ENCODE results near the gene CDK5RAP2.

The CDK5RAP2 gene

DNA sequence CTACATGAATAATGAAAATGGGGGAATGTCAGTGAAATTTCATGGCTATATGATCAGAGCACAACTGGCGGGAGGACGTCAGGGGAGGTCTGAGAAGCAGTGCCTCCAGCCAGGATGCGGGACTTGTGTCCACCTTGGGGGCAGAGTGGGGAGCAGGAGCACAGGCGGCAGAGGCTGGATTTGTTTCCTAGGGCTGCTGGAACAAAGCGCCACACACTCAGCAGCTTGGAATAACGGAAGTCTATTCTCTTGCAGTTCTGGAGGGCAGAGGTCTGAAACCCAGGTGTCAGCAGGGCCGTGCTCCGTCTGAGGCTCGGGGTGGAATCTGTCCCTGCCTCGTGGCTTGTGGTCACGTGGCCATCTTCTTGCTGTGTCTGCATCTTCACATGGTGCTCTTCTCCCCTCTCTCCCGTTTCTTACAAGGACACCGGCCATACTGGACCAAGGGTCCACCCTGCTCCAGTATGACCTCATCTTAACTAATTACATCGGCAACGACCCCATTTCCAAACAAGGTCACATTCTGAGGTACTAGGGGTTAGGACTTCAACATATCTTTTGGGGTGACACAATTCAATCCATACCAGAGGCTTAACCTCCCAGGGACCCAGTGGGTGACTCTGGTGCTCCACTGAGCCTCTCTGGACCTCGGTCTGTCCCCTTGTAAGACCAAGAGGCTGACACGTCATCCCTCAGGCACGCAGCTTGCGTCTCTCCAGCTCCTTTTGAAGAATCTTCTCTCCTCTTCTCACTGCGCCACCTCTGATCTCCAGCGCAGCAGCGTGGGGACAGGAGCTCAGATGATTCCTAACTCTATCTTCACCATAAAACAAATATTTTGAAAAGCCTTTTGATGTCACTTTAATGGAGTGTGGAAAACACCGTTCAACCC is 202.5 kb downstream of the CDK5RAP2 start:
- DNase-seq: no peak

DNA sequence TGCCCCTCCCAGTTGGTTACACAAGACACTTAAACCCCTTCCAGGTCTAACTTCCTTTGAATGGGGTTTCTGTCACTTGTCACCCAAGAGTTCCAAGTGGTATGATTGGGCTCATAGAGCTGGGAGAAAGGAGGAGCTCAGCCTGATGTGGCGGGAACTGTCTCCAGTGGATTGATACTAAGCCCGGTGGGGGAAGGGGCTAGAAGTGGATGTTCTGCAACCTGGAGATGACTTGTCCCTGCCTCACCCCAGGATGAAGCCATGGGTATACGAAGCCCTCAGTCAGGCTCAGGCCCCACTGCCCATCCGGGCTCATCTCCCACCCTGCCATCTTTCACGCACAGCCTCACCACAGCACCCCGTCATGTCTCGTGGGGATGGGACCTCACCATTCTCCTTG is 203.9 kb downstream of the CDK5RAP2 start:
- no peak for DNase-seq

GRCh38 chr9:120375316-120375715 is 204.7 kb downstream of the CDK5RAP2 start:
- DNase-seq: no peak

DNA sequence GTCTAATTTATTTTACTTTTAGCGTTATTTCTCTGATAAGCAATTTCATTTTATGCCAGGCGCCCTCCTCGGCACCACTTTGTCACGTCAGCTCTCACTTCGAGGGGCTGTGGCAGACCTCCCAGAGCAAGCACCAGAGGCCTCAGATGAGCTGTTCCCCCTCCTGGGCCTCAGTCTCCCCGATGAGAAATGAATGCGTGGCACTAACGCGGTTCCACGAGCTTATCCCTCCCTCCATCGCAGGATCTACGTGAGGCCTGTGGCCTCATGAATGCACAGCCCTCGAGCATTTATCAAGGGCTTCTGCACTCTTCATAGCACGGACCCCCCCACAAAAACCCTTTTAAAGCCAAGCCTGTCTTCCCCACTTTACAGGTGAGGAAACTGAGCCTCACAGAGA is 205.2 kb downstream of the CDK5RAP2 start:
- DNase-seq: no peak

- DNase-seq: no peak
Measured at GRCh38 chr9:120374239-120374638, 205.7 kb downstream of the CDK5RAP2 start.

DNA sequence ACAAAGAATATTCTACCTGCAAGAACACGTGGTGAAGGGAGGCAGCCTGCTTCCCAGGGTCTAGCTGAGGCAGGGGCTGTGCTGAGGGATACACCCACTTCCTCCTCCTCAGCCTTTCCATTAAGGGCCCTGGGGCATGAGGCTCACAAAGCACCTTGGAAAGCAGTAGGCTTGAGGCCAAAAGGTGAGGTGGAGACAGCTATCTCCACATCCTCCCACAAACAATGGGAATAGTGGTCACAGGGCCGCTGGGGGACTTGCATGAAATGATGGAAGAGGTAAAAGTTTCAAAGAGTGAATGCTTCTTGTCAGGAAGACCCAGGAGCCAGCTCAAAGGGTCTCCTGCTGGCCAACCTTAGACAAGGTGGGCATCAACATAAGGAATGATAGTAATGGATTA is 207.9 kb downstream of the CDK5RAP2 start:
- no peak for DNase-seq

DNA sequence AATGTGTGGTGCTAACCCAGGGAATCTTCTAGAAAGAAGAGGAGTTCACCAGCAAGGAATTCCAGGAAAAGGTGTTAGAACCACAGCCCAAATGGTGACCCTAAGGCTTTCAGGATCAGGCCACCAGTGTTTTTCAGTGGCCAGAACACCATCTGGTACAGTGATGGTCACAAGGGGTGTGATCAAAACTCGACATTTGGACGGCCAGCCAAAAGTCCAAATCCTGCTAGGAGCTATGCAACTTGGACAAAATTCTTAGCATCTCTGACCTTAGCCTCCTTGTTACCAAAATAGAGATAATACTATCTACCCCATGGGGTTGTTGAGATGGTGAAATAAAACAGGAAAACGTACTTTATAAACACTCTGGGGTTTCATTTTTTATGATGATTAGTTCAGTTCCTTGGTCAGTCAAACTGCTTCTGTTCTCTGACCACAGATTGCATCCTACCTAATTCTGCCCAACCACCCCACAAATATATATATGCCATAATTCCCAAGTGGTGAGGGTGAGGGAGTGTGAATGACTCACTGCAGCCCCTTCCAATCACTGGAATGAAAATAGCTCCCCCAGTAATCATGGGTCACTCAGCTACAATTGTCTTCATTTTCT is 210.3 kb downstream of the CDK5RAP2 start:
- DNase-seq: no peak

DNA sequence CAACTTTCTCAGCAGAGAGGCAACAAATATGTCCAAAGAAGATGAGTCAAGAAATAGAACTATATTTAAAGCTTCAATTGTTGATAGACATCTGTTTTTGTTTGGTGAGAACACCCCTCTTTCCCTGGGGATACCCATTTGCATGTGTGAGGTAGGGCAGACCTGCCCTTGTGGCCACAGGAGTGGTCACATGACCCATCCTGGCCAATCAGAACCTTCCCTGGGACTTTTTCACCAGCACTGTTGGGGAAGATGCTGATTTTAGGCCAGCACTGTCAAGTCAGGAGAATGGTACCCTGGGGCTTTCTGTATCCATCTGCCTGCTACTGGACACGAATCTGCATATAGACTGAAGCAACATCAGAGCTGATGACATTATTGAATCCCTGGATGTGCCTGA is 211.2 kb downstream of the CDK5RAP2 start:
- no peak for DNase-seq

DNA sequence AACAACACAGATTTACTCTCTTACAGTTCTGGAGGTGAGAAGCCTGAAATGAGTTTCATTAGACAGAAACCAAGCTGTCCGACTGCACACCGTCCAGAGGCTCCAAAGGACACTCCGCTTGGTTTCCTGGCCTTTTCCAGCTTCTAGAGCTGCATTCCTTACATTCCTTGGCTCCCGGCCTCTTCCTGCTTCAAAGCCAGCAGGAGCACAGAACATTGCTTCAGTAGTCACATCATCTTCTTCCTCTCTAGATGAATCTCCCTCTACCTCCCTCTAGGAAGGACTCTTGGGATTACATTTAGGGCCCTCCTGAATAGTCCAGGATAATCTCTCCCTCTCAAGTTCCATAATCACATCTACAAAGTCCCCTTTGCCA is 213.3 kb downstream of the CDK5RAP2 start:
- DNase-seq: no peak

DNA sequence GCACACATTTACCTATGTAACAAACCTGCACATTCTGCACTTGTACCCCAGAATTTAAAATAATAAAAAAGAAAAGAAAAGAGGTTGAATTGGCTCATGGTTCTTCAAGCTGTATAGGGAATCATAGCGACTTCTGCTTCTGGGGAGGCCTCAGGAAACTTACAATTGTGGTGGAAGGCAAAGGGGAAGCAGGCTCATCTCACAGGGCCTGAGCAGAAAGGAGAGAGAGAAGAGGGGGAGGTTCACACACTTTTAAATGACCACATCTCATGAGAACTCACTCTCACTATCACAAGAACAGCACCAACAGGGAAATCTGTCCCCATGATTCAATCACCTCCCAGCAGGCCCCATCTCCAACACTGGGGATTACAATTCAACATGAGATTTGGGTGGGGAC is 214.6 kb downstream of the CDK5RAP2 start:
- no peak for DNase-seq

GRCh38 chr9:120363697-120364096 is 216.3 kb downstream of the CDK5RAP2 start:
- no peak for DNase-seq

DNA sequence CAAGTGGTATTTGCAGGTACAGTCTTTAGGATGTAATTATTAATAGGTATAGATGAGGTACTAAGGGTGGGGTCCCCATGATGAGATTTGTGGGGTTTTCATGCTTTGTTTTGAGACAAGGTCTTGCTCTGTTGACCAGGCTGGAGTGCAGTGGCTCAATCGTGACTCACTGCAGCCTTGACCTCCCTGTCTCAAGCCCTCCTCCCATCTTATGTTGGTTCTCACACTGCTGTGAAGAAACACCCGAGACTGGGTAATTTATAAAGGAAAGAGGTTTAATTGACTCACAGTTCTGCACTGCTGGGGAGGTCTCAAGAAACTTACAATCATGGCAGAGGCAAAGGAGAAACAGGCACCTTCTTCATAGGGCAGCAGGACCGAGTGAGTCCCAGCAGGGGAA is 217.5 kb downstream of the CDK5RAP2 start:
- DNase-seq: no peak

DNA sequence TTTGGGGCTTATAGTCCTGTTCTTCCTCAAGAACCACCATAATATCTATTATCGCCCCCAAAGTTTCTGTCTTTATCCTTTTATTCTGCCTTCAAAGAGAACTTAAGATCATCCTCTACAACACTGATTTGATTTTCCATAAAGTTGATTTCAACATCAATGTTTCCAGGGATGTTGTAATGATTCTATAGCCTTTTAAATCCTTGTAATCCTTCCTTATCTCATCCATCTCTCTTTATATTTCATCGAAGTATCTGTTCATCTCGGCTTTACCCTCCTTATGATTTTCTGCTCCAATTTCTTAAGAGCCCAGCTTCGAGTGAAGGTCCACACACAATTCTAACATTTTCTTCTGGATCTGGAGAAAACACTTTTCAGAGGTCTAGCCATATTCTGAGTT is 218.4 kb downstream of the CDK5RAP2 start:
- no peak for DNase-seq

DNA sequence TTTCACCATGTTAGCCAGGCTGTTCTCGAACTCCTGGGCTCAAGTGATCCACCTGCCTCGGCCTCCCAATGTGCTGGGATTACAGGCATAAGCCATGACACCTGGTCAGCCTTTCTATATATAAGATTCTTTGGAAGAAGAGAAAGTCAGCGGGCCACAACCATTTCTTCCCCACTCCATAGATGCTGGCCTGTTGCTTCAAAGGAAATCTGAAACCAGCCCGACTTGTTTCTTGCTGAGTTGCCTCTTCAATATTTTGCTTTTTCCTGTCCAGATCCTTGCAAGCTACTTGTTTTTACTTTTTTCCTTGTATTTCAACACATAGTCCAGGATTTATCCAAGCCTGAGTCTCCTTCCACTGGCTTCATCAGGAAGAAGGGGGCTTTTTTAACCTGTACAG is 219.5 kb downstream of the CDK5RAP2 start:
- no peak for DNase-seq

- no peak for DNase-seq
Measured at GRCh38 chr9:120360046-120360445, 219.9 kb downstream of the CDK5RAP2 start.

DNA sequence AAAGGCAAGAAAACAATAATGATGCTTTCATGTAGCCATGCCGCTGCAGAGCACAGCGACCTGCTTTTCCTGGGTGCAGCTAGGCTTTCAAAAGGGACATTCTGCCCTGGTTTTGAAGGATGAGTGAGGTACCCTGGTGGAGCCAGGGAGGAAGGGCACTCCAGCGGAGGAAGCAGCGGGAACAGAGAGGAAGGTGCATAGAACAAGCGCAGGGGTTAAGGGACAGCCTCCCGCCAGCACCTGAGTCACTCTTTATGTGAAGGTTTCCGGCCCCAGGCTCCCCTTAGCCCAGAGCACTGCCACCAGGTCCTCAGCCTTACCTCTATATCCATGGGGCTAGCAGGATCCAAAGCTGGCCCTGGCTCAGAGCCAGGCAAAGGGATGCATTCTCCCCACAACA is 221.1 kb downstream of the CDK5RAP2 start:
- DNase-seq: no peak

- no peak for DNase-seq
Measured at GRCh38 chr9:120353506-120353905, 226.5 kb downstream of the CDK5RAP2 start.

DNA sequence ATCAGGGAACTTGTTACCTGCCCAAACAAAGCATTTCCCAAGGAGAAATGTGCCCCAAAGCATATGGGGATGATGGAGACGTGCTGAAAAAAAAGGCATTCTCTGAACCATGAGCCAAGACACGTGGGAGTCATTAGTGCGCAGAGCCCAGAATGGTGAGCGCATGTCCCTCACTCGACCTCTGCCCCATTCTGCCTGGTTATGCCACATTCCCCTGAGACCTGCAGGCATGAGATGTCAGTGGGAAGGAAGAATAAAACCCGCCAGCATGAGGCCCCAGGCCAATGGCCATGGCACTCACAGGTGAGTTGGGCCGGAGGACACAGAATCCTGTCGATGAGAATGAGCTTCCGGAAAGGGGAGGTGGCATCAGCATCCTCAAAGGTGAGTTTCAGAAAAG is 228.9 kb downstream of the CDK5RAP2 start:
- no peak for DNase-seq

DNA sequence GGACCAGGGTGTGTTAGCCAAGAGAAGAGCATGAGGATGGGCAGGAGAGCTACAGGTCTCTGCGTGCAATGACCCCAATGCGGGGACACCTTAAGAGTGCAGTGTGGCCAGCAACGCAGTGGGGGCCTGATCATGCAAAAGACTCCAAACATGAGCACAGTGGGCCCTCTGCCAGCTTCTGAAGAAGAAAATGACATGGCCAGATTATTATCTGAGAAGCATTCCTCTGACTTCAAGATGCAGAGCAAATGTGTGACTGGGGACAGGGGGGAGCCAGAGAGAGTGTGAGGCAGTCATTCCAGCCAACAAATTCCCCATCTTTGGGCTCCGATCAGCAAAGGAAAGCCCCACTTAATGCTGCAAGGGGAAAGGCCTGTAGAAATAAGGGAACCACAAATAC is 229.4 kb downstream of the CDK5RAP2 start:
- DNase-seq: no peak

- no peak for DNase-seq
Measured at GRCh38 chr9:120348951-120349429, 231.0 kb downstream of the CDK5RAP2 start.

- DNase-seq: no peak
Measured at GRCh38 chr9:120345379-120345778, 234.6 kb downstream of the CDK5RAP2 start.

GRCh38 chr9:120344230-120344629 is 235.7 kb downstream of the CDK5RAP2 start:
- DNase-seq: no peak

GRCh38 chr9:120343416-120343815 is 236.6 kb downstream of the CDK5RAP2 start:
- no peak for DNase-seq
